KMS-11 (cell line): ENCODE data around the gene SUGCT.

ENCODE experiments used
- H2AFZ ChIP-seq: fragments of 200-600 bp; sonication (generic); 2 replicates; pipeline ENCODE4 v1.6.1; 2016; ENCODE audit warnings: antibody characterized with exemption, mixed run types, low read depth
- H3K27ac ChIP-seq: fragments of 200-600 bp; sonication (generic); 2 replicates; pipeline ENCODE4 v1.6.1; 2016; ENCODE audit warnings: mild to moderate bottlenecking, mixed run types
- H3K27me3 ChIP-seq: fragments of 200-600 bp; sonication (generic); 2 replicates; pipeline ENCODE4 v1.6.1; 2017; ENCODE audit warnings: mild to moderate bottlenecking, low read depth, mixed run types, moderate library complexity; ENCODE audit not compliant: insufficient read depth
- H3K36me3 ChIP-seq: fragments of 200-600 bp; sonication (generic); 2 replicates; pipeline ENCODE4 v1.6.1; 2017; ENCODE audit warnings: mild to moderate bottlenecking, mixed run types; ENCODE audit not compliant: insufficient read depth
- H3K4me1 ChIP-seq: fragments of 200-600 bp; sonication (generic); 2 replicates; pipeline ENCODE4 v1.6.1; 2016; ENCODE audit warnings: mild to moderate bottlenecking, low read depth, mixed run types; ENCODE audit not compliant: poor library complexity, severe bottlenecking
- H3K4me2 ChIP-seq: fragments of 200-600 bp; sonication (generic); 2 replicates; pipeline ENCODE4 v1.7.0; 2016; ENCODE audit warnings: mild to moderate bottlenecking, mixed run types
- H3K4me3 ChIP-seq: fragments of 200-600 bp; sonication (generic); IDR thresholded peaks from 2 replicates; pipeline ENCODE4 v1.6.1; 2017; ENCODE audit warnings: low read depth, low read length, mixed read lengths; ENCODE audit not compliant: insufficient read depth
- H3K79me2 ChIP-seq: fragments of 200-600 bp; sonication (generic); 2 replicates; pipeline ENCODE4 v1.6.1; 2016; ENCODE audit warnings: low read depth, mixed run types; ENCODE audit not compliant: insufficient read depth
- H3K9ac ChIP-seq: fragments of 200-600 bp; sonication (generic); 2 replicates; pipeline ENCODE4 v1.6.1; 2016; ENCODE audit warnings: mild to moderate bottlenecking, mixed run types
- H4K20me1 ChIP-seq: fragments of 200-600 bp; sonication (generic); 2 replicates; pipeline ENCODE4 v1.6.1; 2016; ENCODE audit warnings: mild to moderate bottlenecking, mixed run types; ENCODE audit not compliant: insufficient read depth
- TF ChIP-seq, protein P1 (sequence below): fragments of 200-600 bp; sonication (generic); conservative IDR thresholded peaks from 2 replicates; pipeline ENCODE4 v1.6.1; 2017; ENCODE audit warnings: low read depth, mild to moderate bottlenecking, antibody characterized with exemption, low read length, moderate library complexity, mixed read lengths

Gene SUGCT

DNA sequence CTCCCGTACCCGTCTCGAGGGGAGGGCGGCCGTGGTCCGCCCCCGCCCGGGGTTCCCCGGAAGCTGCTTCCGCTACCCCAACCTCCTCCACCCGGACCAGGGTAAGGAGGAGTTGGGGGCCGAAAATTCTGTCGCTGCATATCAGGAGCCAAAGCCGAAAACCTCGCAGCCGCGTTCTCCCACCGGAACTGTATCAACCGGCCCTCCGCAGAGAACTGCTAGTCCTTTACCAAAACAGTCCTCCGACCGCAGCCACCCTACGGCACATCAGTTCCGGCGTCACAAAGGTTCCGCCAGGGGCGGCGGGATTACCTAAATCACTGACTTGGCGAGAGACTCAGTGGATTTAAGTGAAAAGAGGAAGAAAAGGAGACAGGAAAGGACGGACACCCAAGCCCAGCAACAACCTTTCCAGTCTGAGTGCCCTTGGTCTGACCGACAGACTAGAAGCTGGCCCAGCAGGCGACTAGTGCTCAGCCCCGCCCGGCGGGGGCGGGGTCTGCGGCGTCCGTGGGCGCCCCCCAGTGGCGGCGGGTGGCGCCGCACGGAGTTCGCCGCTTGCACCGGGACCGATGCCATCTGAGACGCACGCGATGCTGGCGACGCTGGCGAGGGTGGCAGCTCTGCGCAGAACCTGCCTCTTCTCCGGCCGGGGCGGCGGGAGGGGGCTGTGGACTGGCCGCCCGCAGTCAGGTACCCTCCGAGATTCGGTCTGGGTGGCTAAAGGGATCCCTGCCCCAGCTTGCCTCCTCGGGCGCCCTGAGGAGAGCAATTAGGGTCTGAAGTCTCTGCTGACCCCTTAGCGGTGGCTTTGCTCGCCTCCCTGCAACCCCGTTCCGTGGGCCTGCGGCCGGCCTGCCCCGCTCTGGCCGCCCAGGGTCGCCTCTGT, at the start of gene SUGCT, which contains the start of gene MPLKIP:
Gene SUGCT, plus strand, starts transcription at position 578 of the 889 bp plus-strand sequence.
Gene MPLKIP, minus strand, starts transcription at position 195 of the 889 bp plus-strand sequence. Its CDS starts 55 bp downstream, at position 140.
- peak within 1 kb of the TSS; percentile 95 for H3K9ac ChIP-seq
- no peaks in the 10 kb centered on the region for H4K20me1 ChIP-seq
- peaks cover 15% of the 10 kb centered on the region for H3K4me1 ChIP-seq
- TF ChIP-seq, protein P1, sequence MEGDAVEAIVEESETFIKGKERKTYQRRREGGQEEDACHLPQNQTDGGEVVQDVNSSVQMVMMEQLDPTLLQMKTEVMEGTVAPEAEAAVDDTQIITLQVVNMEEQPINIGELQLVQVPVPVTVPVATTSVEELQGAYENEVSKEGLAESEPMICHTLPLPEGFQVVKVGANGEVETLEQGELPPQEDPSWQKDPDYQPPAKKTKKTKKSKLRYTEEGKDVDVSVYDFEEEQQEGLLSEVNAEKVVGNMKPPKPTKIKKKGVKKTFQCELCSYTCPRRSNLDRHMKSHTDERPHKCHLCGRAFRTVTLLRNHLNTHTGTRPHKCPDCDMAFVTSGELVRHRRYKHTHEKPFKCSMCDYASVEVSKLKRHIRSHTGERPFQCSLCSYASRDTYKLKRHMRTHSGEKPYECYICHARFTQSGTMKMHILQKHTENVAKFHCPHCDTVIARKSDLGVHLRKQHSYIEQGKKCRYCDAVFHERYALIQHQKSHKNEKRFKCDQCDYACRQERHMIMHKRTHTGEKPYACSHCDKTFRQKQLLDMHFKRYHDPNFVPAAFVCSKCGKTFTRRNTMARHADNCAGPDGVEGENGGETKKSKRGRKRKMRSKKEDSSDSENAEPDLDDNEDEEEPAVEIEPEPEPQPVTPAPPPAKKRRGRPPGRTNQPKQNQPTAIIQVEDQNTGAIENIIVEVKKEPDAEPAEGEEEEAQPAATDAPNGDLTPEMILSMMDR, result peak; percentile 94
- H2AFZ ChIP-seq, result peak within 1 kb of the TSS; percentile 76
- H3K36me3 ChIP-seq, result no peaks in the 10 kb centered on the region
- H3K27ac ChIP-seq, result peak within 1 kb of the TSS; percentile 83
- H3K27me3 ChIP-seq, result no peaks in the 10 kb centered on the region
- peaks cover 41% of the 10 kb centered on the region for H3K79me2 ChIP-seq
- no peak within 1 kb of the TSS for H3K4me3 ChIP-seq
- H3K4me2 ChIP-seq, result peak within 1 kb of the TSS; percentile 81

DNA sequence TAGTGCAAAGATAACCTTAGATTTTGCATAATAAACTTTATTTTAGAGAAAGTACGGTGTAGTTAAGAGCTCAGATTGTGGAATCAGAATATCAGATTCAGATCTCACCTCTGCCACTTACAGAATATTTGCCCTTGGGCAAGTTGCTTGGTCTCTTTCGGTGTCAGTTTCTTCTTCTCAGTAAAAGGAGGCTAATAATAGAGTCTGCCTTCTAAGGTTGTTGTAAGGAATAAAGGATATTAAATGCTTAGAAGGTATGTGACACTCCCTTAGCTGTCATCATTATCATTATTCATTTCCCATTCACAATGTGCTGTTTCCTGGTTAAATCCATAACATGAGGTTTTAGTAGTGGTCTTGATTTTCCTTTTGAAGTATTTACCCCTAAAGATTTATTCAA, 42.6 kb upstream of the SUGCT start:
- peaks cover 4% of the 10 kb centered on the region; the same call in 1 of the 2 replicates for H3K36me3 ChIP-seq
- TF ChIP-seq, protein P1, result no peak
- H3K27ac ChIP-seq, result no peak overlapping the region
- H3K4me2 ChIP-seq, result no peak overlapping the region
- H3K4me1 ChIP-seq, result no peaks in the 10 kb centered on the region
- no peaks in the 10 kb centered on the region for H4K20me1 ChIP-seq
- no peaks in the 10 kb centered on the region for H3K27me3 ChIP-seq
- no peaks in the 10 kb centered on the region for H3K79me2 ChIP-seq
- H2AFZ ChIP-seq, result no peak overlapping the region
- no peak overlapping the region for H3K9ac ChIP-seq
- H3K4me3 ChIP-seq, result no peak overlapping the region

DNA sequence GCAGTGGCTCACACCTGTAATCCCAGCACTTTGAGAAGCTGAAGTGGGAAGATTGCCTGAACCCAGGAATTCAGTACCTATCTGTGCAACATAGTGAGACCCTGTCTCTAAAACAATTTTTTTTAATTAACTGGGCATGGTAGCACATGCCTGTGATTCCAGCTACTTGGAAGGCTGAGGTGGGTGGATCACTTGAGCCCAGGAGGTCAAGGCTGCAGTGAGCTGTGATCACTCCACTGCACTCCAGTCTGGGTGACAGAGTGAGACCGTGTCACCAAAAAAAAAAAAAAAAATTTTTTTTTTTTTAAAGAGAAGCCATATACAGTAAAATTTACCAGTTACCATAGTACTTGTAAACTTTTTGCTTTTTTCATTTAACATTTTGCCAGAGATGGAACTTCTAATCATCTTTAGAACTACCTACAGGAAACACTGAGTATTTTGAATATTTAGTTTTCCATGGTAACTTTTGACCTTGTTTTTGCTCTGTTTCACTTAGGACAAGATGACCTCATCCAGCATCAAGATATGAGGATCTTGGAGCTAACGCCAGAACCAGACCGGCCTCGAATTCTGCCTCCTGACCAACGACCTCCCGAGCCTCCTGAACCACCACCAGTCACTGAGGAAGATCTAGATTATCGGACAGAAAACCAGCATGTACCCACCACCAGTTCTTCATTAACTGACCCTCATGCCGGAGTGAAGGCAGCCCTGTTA, 41.0 kb upstream of the SUGCT start:
- H3K27me3 ChIP-seq, result no peaks in the 10 kb centered on the region
- no peak overlapping the region for H3K4me2 ChIP-seq
- no peaks in the 10 kb centered on the region for H3K4me1 ChIP-seq
- no peaks in the 10 kb centered on the region for H3K79me2 ChIP-seq
- no peak overlapping the region for H3K27ac ChIP-seq
- TF ChIP-seq, protein P1, result no peak
- H3K9ac ChIP-seq, result no peak overlapping the region
- no peaks in the 10 kb centered on the region for H4K20me1 ChIP-seq
- H3K4me3 ChIP-seq, result no peak overlapping the region
- H2AFZ ChIP-seq, result no peak overlapping the region
- H3K36me3 ChIP-seq, result 0 out of 2 replicates have a peak, but pooled peaks cover 4% of the 10 kb centered on the region

DNA sequence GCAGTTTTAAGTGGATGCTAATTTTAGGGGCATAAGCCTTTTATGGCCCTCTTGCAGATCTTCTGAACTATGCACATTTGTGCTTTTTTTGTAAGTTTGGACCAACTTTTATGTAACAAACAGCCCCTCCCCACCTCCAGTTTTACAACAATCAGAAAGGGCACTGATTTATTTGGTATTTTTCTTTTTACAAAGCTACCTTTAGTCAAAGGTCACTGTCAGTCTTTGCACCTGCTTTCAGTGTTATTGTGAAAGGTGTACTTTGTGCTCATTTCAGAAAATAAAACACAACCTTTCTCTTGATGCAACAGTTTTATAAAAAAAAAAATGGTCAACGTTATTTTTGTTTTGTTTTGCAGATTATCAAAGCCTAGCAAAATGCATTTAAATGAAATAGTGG, 39.6 kb upstream of the SUGCT start:
- Histone ChIP-seq H4K20me1 (no peaks in the 10 kb centered on the region), H3K36me3 (0 out of 2 replicates have a peak, but pooled peaks cover 4% of the 10 kb centered on the region)

More for the DNA sequence above, 39.6 kb upstream of the SUGCT start:
- no peak overlapping the region for H2AFZ ChIP-seq
- no peaks in the 10 kb centered on the region for H3K27me3 ChIP-seq
- H3K4me2 ChIP-seq, result no peak overlapping the region
- H3K4me1 ChIP-seq, result no peaks in the 10 kb centered on the region
- H3K4me3 ChIP-seq, result no peak overlapping the region
- no peaks in the 10 kb centered on the region for H3K79me2 ChIP-seq
- TF ChIP-seq, protein P1, result no peak
- no peak overlapping the region for H3K27ac ChIP-seq
- no peak overlapping the region for H3K9ac ChIP-seq
